ENCODE measurements around the gene ZDBF2. TPM values are rescaled to one million over a fixed set of nuclear protein-coding genes. Genes with fewer than 3 reads are reported as not detected.

Gene ZDBF2
- total RNA-seq, 1 experiment from 2014 or later: 0.75 TPM

DNA sequence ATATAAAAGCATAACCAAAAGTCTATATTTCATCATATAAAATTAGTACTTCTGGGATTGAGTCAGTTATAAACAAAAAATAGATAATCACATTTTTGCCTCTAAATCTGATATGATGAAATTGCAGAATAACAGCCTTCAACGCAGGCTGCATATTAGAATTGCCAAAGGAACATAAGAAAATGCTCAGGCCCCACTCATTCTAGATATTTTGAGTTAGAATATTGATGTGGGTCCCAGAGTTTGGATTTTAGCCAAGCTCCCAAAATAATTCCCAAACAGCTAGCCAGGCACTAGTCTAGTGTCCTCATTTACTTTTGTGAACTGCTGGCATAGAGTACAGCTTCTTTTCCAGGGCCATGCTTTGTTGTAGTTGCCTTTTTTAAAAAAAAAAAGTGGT is 63.5 kb downstream of the ZDBF2 start:
- BruUV-seq (replicated peaks): no TSS peak
- intact Hi-C loops (cut with micrococcal nuclease; ENCODE audit: unreplicated experiment): no loop called here
- CTCF ChIA-PET: no interaction called here

GRCh38 chr2:206341396-206341795 is 66.9 kb downstream of the ZDBF2 start:
- intact Hi-C loops (cut with micrococcal nuclease; ENCODE audit: unreplicated experiment): no loop called here
- BruUV-seq (replicated peaks): no TSS peak
- Histone ChIP-seq H3K4me3 (ENCODE audit: low read depth, low read length, poor library complexity, severe bottlenecking) (no peak overlapping the region), H3K4me1 (ENCODE audit: insufficient read depth, low read length, poor library complexity, severe bottlenecking) (no peaks in the 10 kb centered on the region), H3K9me3 (ENCODE audit: low read depth, low read length, poor library complexity, severe bottlenecking) (no peaks in the 10 kb centered on the region), H3K36me3 (ENCODE audit: insufficient read depth, low read length, poor library complexity, severe bottlenecking) (no peaks in the 10 kb centered on the region), H3K27me3 (replicated peaks; ENCODE audit: insufficient read depth, low read depth, low read length, poor library complexity) (no peaks in the 10 kb centered on the region), H3K27ac (ENCODE audit: low read depth, low read length, poor library complexity, severe bottlenecking) (no peak overlapping the region)
- DNase-seq (ENCODE audit: low spot score): no peak
- no peak for TF ChIP-seq CTCF (conservative IDR thresholded peaks at IDR 0.05; ENCODE audit: low read depth, low read length)
- TF ChIP-seq EZH2 (IDR thresholded peaks at IDR 0.05; ENCODE audit: borderline replicate concordance, low read depth, low read length, poor library complexity, severe bottlenecking): no peak
- POLR2A ChIA-PET (ENCODE audit: low non-redundant PET): no interaction called here
- CTCF ChIA-PET: no interaction called here

More for the DNA sequence above, 63.5 kb downstream of the ZDBF2 start:
- no peak for DNase-seq (ENCODE audit: low spot score)
- H3K36me3 ChIP-seq (ENCODE audit: insufficient read depth, low read length, poor library complexity, severe bottlenecking): no peaks in the 10 kb centered on the region
- H3K4me3 ChIP-seq (ENCODE audit: low read depth, low read length, poor library complexity, severe bottlenecking): no peak overlapping the region
- no peaks in the 10 kb centered on the region for H3K9me3 ChIP-seq (ENCODE audit: low read depth, low read length, poor library complexity, severe bottlenecking)
- no peak overlapping the region for H3K27ac ChIP-seq (ENCODE audit: low read depth, low read length, poor library complexity, severe bottlenecking)
- H3K4me1 ChIP-seq (ENCODE audit: insufficient read depth, low read length, poor library complexity, severe bottlenecking): no peaks in the 10 kb centered on the region
- POLR2A ChIA-PET (ENCODE audit: low non-redundant PET): no interaction called here
- no peak for TF ChIP-seq EZH2 (IDR thresholded peaks at IDR 0.05; ENCODE audit: borderline replicate concordance, low read depth, low read length, poor library complexity, severe bottlenecking)
- no peak for TF ChIP-seq CTCF (conservative IDR thresholded peaks at IDR 0.05; ENCODE audit: low read depth, low read length)
- H3K27me3 ChIP-seq (replicated peaks; ENCODE audit: insufficient read depth, low read depth, low read length, poor library complexity): no peaks in the 10 kb centered on the region

DNA sequence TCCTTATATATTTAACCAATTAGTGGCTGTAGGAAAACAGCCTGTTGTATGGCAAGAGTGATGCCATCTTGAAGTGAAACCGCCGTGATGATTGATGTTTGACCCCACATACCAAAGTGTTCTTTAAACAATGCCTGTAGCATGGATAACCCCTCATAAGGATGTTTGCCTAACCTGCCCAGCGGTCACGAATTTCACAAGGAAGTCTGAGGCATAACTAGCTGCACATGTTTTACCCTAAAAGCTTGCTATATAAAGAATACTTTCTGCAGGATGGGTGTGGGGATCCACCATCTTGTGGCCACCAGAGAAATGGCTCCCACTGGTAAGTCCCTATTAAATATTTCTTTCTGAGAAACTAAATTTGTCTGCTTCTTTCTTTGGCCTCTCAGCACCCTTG is 68.7 kb downstream of the ZDBF2 start:
- Histone ChIP-seq H3K27me3 (replicated peaks; ENCODE audit: insufficient read depth, low read depth, low read length, poor library complexity) (no peaks in the 10 kb centered on the region), H3K36me3 (ENCODE audit: insufficient read depth, low read length, poor library complexity, severe bottlenecking) (no peaks in the 10 kb centered on the region), H3K9me3 (ENCODE audit: low read depth, low read length, poor library complexity, severe bottlenecking) (no peaks in the 10 kb centered on the region), H3K4me3 (ENCODE audit: low read depth, low read length, poor library complexity, severe bottlenecking) (no peak overlapping the region), H3K4me1 (ENCODE audit: insufficient read depth, low read length, poor library complexity, severe bottlenecking) (no peaks in the 10 kb centered on the region), H3K27ac (ENCODE audit: low read depth, low read length, poor library complexity, severe bottlenecking) (no peak overlapping the region)
- intact Hi-C loops (cut with micrococcal nuclease; ENCODE audit: unreplicated experiment): no loop called here
- BruUV-seq (replicated peaks): no TSS peak
- no peak for DNase-seq (ENCODE audit: low spot score)
- ChIA-PET CTCF (no interaction called here), POLR2A (ENCODE audit: low non-redundant PET) (no interaction called here)
- TF ChIP-seq EZH2 (IDR thresholded peaks at IDR 0.05; ENCODE audit: borderline replicate concordance, low read depth, low read length, poor library complexity, severe bottlenecking): no peak
- no peak for TF ChIP-seq CTCF (conservative IDR thresholded peaks at IDR 0.05; ENCODE audit: low read depth, low read length)

All from A673 (cell line).